ENCODE results near the gene PHF3. TPM values are rescaled to one million over a fixed set of nuclear protein-coding genes. Genes with fewer than 3 reads are reported as not detected.
A peak's percentile ranks its signal among the peaks of the same experiment; 100 is the strongest.

Gene PHF3
- total and polyA plus RNA-seq, 2 experiments from 2014 or later, result 15.3 to 34.7 TPM

DNA sequence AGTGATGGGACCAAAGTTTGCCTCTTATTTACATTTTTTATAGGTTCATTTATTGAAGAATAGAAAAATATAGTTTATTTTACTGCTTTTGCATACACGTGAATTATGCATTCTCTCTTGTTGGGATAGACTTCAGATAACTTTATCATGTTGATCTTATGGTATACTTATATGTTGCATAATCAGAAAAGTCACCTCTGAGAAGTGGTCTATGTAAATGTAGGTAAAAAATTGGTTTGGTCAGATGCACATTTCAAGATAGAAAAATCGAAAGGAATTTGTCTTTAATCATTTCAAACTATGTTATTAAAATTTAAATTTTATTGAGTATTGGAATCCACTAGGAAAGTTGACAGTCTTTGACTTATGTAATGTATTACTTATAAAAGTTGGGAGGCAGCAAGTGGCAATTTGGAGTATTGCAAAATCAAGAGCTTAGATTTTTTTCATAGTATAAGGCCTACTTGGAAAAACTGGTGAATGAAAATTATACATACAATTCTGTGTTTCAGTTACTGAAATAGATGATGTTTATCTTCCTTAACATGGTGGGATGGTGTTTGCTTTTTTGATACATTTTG lies 2.4 kb downstream of the PHF3 start:
- Histone ChIP-seq H3K9me3 (ENCODE audit: low read depth) (no peaks in the 10 kb centered on the region), H3K9me2 (ENCODE audit: insufficient read depth) (no peaks in the 10 kb centered on the region), H3K79me2 (ENCODE audit: insufficient read depth) (peaks cover 66% of the 10 kb centered on the region), H4K20me1 (ENCODE audit: insufficient read depth) (peaks cover 20% of the 10 kb centered on the region), H3K27ac (no peak overlapping the region), H3K27me3 (replicated peaks; ENCODE audit: insufficient read depth) (no peaks in the 10 kb centered on the region), H3K4me3 (peak overlapping the region; percentile 80), H3F3A (ENCODE audit: insufficient read depth) (peaks cover 20% of the 10 kb centered on the region), H3K9ac (peak overlapping the region; percentile 94), H3K4me1 (ENCODE audit: insufficient read depth) (peaks cover 36% of the 10 kb centered on the region), H3K36me3 (ENCODE audit: low read depth) (no peaks in the 10 kb centered on the region), H2AFZ (no peak overlapping the region), H3K4me2 (ENCODE audit: unreplicated experiment) (peak overlapping the region; percentile 99)
- 2 to 8% methylated on average over 2 of the region's 2 CpGs for WGBS, 2 experiments (ENCODE audit: low coverage in 1 of 2, low lambda C conversion rate in 2 of 2, missing lambda C conversion rate in 2 of 2)
- TF ChIP-seq EZH2 (IDR thresholded peaks at IDR 0.05; ENCODE audit: insufficient read depth, poor library complexity, severe bottlenecking), result no peak
- no peak for TF ChIP-seq EZH2phosphoT487 (IDR thresholded peaks at IDR 0.05; ENCODE audit: insufficient read depth, low read depth)
- in situ Hi-C loops (cut with MboI), result no loop called here
- DNase-seq, result peak; percentile 40

DNA sequence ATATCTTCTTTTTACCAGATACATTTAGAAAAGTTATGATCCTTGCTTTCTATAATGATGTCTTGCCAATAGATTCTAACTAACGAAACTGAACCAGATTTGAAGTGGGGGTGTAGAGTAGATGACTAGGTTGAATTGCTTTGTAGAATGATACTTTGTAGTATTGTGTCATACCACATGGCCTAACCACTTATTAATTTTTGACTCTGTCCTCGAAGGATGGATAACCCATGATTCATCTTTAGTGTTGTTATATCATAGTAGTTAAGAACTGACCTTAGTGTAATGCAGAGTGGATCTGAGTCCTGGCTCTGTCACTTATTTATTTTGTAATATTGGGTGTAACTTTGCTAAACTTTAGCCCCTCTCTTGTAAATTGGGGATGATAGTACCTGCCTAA lies 4.5 kb downstream of the PHF3 start:
- Histone ChIP-seq H4K20me1 (ENCODE audit: insufficient read depth) (peaks cover 30% of the 10 kb centered on the region), H3K79me2 (ENCODE audit: insufficient read depth) (peaks cover 87% of the 10 kb centered on the region), H3K4me3 (peak overlapping the region; percentile 2; the same call in 1 of the 2 replicates), H3K9me2 (ENCODE audit: insufficient read depth) (no peaks in the 10 kb centered on the region), H2AFZ (no peak overlapping the region), H3F3A (ENCODE audit: insufficient read depth) (peaks cover 14% of the 10 kb centered on the region), H3K9me3 (ENCODE audit: low read depth) (no peaks in the 10 kb centered on the region), H3K27me3 (replicated peaks; ENCODE audit: insufficient read depth) (no peaks in the 10 kb centered on the region), H3K27ac (peak overlapping the region; percentile 27), H3K4me2 (ENCODE audit: unreplicated experiment) (peak overlapping the region; percentile 61), H3K4me1 (ENCODE audit: insufficient read depth) (peaks cover 44% of the 10 kb centered on the region), H3K9ac (no peak overlapping the region), H3K36me3 (ENCODE audit: low read depth) (no peaks in the 10 kb centered on the region)
- in situ Hi-C loops (cut with MboI), result no loop called here
- peak; percentile 83 for DNase-seq
- TF ChIP-seq EZH2 (IDR thresholded peaks at IDR 0.05; ENCODE audit: insufficient read depth, poor library complexity, severe bottlenecking) (no peak), EZH2phosphoT487 (IDR thresholded peaks at IDR 0.05; ENCODE audit: insufficient read depth, low read depth) (no peak)
- WGBS, 2 experiments (ENCODE audit: low coverage in 1 of 2, low lambda C conversion rate in 2 of 2, missing lambda C conversion rate in 2 of 2), result 0 to 2% methylated on average over 2 of the region's 2 CpGs

DNA sequence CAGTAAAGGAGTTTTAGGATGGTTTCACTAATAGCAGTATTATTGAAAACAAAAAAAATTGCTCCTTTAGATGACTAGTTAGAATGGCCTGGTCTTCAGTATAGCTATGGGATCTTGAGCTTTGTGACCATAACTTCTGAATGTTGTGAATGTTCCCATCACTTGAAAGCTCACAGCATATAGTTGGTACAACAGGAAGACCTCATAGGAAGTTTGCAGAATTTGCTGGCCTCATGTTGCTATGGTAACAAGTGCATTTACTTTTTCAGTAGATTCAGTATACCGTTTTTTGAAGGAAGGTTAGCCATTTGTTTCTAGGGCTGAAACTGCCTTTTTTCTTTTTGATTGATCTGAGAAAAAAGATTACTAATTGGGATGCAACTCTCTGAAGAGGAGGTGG lies 8.3 kb downstream of the PHF3 start:
- H3K9me3 ChIP-seq (ENCODE audit: low read depth), result no peaks in the 10 kb centered on the region
- H3K79me2 ChIP-seq (ENCODE audit: insufficient read depth), result peaks cover 100% of the 10 kb centered on the region
- no peaks in the 10 kb centered on the region for H3K9me2 ChIP-seq (ENCODE audit: insufficient read depth)
- H3K9ac ChIP-seq, result no peak overlapping the region
- no peak for TF ChIP-seq EZH2phosphoT487 (IDR thresholded peaks at IDR 0.05; ENCODE audit: insufficient read depth, low read depth)
- TF ChIP-seq EZH2 (IDR thresholded peaks at IDR 0.05; ENCODE audit: insufficient read depth, poor library complexity, severe bottlenecking), result no peak
- in situ Hi-C loops (cut with MboI), result no loop called here
- no peak overlapping the region for H3K27ac ChIP-seq
- no peak overlapping the region for H3K4me2 ChIP-seq (ENCODE audit: unreplicated experiment)
- 14 to 17% methylated on average over 1 of the region's 1 CpG for WGBS, 2 experiments (ENCODE audit: low coverage in 1 of 2, low lambda C conversion rate in 2 of 2, missing lambda C conversion rate in 2 of 2)
- no peak overlapping the region for H3K4me3 ChIP-seq
- H3K27me3 ChIP-seq (replicated peaks; ENCODE audit: insufficient read depth), result no peaks in the 10 kb centered on the region
- peaks cover 7% of the 10 kb centered on the region; the same call in 1 of the 2 replicates for H3K36me3 ChIP-seq (ENCODE audit: low read depth)
- H4K20me1 ChIP-seq (ENCODE audit: insufficient read depth), result peaks cover 28% of the 10 kb centered on the region
- H3F3A ChIP-seq (ENCODE audit: insufficient read depth), result peaks cover 17% of the 10 kb centered on the region
- peaks cover 33% of the 10 kb centered on the region for H3K4me1 ChIP-seq (ENCODE audit: insufficient read depth)
- DNase-seq, result peak; percentile 26
- no peak overlapping the region for H2AFZ ChIP-seq

GRCh38 chr6:63644668-63645326 lies 9.2 kb downstream of the PHF3 start:
- in situ Hi-C loops (cut with MboI), result no loop called here
- H3F3A ChIP-seq (ENCODE audit: insufficient read depth), result peaks cover 17% of the 10 kb centered on the region
- H3K27me3 ChIP-seq (replicated peaks; ENCODE audit: insufficient read depth), result no peaks in the 10 kb centered on the region
- TF ChIP-seq EZH2 (IDR thresholded peaks at IDR 0.05; ENCODE audit: insufficient read depth, poor library complexity, severe bottlenecking) (no peak), EZH2phosphoT487 (IDR thresholded peaks at IDR 0.05; ENCODE audit: insufficient read depth, low read depth) (no peak)
- H4K20me1 ChIP-seq (ENCODE audit: insufficient read depth), result peaks cover 29% of the 10 kb centered on the region
- H3K4me1 ChIP-seq (ENCODE audit: insufficient read depth), result peaks cover 31% of the 10 kb centered on the region
- WGBS, 2 experiments (ENCODE audit: low coverage in 1 of 2, low lambda C conversion rate in 2 of 2, missing lambda C conversion rate in 2 of 2), result 38 to 49% methylated on average over 10 to 11 of the region's 11 CpGs
- H3K9me2 ChIP-seq (ENCODE audit: insufficient read depth), result no peaks in the 10 kb centered on the region
- H3K9ac ChIP-seq, result no peak overlapping the region
- no peak overlapping the region for H3K4me3 ChIP-seq
- H3K27ac ChIP-seq, result peak overlapping the region; percentile 10; the same call in 1 of the 2 replicates
- H3K36me3 ChIP-seq (ENCODE audit: low read depth), result peaks cover 7% of the 10 kb centered on the region; the same call in 1 of the 2 replicates
- H3K79me2 ChIP-seq (ENCODE audit: insufficient read depth), result peaks cover 100% of the 10 kb centered on the region
- H3K4me2 ChIP-seq (ENCODE audit: unreplicated experiment), result no peak overlapping the region
- no peak overlapping the region for H2AFZ ChIP-seq
- H3K9me3 ChIP-seq (ENCODE audit: low read depth), result no peaks in the 10 kb centered on the region
- DNase-seq, result peak; percentile 89
